ENCODE measurements around the gene BSDC1.

BSDC1 gene

DNA sequence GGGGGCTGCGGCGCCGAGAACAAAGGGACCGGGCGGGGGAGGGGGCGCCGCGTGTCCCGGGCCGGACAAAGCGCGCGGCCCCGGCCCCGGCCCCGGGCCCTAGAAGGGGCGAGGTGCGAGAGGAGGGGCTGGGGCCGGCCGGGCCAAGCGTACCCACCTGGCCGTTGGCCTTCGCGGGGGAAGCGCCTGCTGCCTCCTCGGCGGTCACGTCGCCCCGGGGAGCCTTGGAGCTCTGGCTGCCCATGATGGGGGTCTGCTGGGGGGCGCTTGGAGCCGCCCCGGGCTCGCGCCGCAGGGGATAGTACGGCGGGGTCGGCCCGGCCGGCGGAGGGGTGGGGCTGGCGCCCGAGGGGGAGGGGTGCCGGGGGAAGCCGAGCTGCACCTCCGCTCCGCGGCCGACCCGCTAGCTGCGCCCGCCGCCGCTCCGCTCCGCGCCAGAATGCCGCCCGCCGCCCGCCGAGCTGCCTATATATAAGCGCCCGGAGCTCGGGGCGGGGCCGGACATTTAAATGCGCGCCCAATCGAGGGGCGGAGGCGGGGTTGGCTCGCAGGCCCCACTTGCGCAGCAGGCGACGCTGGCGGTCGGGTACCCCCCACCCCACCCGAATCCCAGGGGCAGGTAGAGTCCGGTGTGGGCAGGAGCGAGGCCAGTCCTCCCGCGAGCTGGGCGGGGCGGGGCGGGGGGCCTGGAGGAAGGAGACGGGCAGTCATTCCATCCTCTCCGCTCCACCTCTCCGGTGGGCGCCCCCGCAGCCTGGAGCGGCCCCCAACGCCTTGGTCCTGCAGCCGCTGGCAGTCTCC lies 58.3 kb downstream of the BSDC1 start, which contains the start of gene MARCKSL1:
Gene MARCKSL1, minus strand, starts transcription at position 444 of the 801 bp plus-strand sequence. Its CDS starts 200 bp downstream, at position 244.
- DNase-seq: peak; percentile 84 to 85

GRCh38 chr1:32335535-32335789 lies 58.8 kb downstream of the BSDC1 start:
- no peak for DNase-seq

DNA sequence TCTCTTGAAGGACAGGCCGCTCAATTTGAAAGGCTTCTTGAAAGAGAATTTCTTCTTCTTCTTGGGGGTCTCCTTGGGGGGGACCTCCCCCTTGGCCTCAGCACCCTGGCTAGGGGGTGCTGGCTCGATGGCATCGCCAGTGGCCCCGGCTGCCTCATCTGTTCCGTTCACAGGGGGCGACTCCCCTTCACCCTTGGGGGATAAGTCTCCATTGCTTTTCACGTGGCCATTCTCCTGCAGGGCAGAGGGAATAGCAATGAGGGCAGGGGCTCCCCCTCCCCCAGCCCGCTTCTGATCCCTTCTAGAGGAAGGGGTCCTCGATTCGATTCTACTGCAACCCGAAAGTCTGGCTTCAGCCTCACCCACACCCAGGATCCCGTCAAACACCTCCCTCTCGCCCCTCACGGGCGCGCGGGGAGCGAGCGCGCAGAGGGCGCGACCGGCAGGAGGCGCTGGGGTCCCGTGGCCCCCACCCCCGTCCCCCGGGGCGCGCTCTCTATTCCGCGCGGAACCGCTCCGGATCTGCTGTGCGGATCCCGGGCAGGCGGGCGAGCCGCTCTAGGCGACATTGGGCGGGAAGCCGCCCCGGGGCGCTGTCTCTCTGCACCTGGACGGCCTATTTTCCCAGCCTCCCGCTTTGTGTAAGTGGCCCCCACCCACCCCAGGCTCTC lies 59.2 kb downstream of the BSDC1 start:
- DNase-seq: peak; percentile 64 to 65

DNA sequence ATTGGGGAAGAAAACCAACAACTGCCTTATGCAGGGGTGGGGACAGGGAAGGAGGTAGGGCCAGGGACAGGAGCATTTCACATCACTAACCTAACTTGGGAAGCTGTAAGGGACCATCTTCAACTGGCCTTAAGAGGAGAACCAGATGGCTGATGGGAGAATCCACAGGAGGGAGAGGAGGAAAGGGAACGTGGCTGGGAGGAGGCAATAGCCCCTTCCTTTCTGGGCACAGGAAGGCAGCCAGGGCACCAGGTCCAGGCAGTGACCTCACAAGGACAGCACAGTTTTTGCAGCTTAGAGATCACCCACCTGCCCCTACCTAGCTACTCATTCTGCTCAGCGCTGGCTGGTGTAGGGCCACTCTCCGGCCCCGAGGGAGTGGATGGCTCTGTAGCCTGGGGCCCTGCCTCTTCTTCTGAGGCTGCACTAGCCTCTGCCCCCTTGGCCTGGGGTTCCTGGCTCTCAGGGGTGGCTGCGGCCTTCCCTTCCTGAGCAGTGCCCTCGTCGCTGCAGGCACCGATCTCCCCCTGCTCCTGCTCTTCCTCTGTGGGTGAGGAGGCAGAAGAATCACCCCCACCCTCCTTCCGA lies 59.9 kb downstream of the BSDC1 start:
- no peak for DNase-seq

GRCh38 chr1:32333251-32333963 lies 60.8 kb downstream of the BSDC1 start:
- no peak for DNase-seq

DNA sequence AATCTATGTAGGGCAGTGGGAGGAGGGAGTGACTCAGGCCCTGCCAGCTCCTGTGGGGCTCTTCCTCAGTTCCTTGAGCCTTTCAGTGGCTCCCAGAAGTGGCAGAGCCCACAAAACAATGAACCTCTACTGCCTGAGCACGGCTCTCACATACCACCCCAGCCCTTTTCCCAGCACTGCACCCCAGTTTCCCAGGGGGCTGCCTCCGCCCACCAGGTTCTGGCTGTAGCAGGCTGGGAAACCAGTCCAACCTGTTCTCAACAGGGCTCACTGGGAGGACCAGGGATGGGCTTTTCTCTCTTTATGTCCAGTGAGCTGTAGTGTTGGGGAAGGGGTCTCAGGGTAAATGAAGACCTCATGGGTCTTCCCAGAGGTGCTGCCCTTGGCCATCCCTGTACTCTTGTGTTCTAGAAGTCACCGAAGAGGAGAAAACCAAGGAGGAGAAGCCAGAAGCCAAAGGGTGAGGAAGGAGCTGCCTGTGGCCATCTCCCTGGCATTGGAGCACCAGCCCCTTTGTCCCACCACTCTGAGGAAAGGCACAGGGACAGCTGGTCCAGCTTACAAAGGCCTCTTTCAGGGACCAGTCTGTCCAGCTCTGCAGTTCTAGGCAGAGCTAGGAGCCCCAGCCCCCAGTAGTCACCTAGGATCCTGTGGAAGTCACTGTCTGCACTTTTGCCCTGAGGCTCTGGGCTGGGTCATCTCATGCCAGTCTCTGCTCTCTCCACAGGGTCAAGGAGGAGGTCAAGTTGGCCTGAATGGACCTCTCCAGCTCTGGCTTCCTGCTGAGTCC lies 61.8 kb downstream of the BSDC1 start:
- no peak for DNase-seq

DNA sequence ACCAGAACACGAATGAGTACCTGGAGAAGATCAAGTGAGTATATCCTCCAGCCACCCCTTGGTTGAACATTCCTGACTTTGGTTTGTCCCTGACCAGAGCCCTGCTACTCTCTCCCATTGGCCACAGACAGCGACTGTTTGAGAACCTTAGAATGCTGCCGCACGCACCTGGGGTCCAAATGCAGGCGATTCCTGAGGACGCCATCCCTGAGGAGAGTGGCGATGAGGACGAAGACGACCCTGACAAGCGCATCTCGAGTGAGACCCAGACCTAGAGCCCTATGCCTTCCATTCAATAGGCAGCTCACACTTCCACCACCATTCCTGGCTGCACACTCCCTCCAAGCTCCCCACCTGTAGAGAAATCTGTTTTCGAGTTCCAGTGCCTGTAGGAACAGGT lies 62.7 kb downstream of the BSDC1 start:
- DNase-seq: no peak

DNA sequence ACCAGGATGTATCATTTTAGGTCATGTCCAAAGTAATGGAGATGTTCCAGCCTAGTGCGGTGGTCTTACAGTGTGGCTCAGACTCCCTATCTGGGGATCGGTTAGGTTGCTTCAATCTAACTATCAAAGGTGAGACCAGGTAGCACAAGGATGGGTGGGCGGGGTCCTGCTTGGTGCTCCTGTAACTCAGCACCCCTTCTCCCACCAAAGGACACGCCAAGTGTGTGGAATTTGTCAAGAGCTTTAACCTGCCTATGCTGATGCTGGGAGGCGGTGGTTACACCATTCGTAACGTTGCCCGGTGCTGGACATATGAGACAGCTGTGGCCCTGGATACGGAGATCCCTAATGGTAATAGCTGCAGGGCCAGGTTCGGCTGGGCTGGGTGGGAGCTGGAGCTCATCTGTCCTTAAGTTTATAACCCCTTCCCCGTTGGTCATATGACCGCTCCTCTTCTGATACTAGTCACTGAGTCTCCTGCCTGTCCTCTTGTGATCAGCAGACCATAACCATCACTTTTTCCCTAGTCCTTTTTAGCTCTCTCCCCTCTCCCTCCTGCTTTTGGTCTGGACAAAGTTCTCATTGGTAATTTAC lies 63.6 kb downstream of the BSDC1 start:
- no peak for DNase-seq

- no peak for DNase-seq
These were observed 64.2 kb downstream of the BSDC1 start for GRCh38 chr1:32329931-32330466.

DNA sequence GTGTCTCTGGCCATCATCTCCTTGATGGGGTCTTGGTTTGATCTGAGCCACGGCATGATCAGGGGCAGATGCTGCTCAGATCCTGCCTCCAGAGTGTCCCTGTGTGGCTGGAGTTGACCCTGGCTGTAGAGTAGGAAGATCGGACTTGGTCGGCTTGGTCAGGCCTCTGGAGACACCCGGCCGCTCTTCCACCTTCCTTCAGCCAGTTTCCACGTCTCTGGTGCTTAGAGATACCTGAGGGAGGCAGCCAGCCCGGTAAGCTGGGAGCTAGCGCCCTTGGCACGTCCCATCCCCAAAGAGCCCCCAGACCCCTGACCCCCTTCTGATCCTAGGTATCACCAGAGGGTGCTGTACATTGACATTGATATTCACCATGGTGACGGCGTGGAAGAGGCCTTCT lies 67.0 kb downstream of the BSDC1 start:
- no peak for DNase-seq

- peak in 1 of 2 experiments; percentile 13 for DNase-seq
These were observed 72.4 kb downstream of the BSDC1 start for GRCh38 chr1:32321712-32322291.

DNA sequence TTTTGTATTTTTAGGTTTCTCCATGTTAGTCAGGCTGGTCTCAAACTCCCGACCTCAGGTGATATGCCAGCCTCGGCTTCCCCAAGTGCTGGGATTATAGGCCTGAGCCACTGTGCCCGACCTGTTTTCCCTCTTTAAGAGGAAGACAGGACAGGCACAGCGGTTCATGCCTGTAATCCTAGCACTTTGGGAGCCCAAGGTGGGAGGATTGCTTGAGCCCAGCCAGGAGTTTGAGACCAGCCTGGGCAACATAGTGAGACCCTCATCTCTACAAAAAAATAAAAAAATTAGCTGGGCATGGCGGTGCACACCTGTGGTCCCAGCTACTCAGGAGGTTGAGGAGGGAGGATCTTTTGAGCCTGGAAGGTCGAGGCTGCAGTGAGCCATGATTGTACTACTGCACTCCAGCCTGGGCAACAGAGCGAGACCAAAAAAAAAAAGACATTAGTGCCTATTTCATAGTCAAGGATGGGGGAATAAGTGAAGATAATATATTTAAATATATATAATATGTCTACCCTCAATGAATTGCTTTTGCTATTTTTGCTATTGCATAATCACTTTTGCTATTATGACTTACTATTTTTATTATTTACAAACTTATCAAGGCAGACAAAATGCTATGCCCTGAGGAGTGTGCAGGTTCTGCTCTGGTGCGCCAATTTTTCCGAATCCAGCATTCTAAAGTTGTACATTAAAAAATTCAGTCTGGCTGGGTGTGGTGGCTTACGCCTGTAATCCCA lies 75.9 kb downstream of the BSDC1 start:
- DNase-seq: no peak

DNA sequence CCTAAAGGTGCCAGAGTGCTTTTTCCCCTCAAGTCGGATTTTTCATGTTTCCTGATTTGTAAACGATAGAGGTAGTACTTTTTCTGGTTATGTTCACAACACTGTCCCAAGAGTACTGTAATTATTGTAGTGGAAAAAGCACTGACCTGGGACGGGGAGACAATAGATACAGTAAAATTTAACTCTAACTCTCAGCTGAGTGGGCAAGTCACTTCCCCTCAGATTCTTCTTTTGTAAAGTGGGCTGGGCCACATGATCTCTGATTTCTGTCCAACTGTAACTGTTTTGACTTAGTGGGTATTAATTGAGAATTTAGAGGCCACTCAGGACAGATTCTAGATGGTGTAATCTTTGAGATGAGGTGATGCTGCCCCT lies 77.4 kb downstream of the BSDC1 start:
- DNase-seq: no peak
